GM19193 (cell line): ENCODE data around the gene CCDC134.
A peak's percentile ranks its signal among the peaks of the same experiment; 100 is the strongest.

ENCODE experiments used
- POLR2A ChIP-seq: IDR thresholded peaks from 4 replicates; pipeline ENCODE4 v1.6.1; 2011; ENCODE audit not compliant: insufficient read depth, insufficient read length; ENCODE audit errors: extremely low read depth

Gene CCDC134

DNA sequence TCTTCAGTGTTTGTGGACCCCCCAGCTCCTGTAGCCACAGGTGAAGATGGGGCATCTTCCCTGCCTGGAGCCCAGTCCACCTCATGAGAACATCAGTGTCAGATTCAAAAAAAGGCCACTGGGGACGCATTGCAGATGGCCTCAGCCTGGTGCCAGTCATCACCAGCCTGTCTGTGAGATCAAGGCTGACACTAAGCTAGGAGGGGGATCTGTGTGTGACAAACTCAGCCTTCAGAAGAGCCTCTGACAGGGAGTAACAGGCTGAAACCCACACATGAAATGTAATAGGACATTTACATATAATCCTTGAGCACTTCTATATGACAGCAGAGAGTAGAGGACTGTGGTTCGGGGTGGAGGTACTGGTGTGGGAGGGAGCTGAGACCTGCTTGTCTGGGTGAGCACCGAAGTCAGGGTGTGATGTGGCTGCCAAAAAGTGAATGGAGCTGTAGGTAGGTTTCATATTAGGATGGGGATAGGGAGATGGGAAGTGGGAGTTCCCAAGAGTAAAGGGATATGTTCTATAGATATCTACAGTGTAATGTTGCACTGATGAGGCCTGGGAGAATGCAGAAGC, 20.5 kb upstream of the CCDC134 start:
- no peak for TF ChIP-seq POLR2A

DNA sequence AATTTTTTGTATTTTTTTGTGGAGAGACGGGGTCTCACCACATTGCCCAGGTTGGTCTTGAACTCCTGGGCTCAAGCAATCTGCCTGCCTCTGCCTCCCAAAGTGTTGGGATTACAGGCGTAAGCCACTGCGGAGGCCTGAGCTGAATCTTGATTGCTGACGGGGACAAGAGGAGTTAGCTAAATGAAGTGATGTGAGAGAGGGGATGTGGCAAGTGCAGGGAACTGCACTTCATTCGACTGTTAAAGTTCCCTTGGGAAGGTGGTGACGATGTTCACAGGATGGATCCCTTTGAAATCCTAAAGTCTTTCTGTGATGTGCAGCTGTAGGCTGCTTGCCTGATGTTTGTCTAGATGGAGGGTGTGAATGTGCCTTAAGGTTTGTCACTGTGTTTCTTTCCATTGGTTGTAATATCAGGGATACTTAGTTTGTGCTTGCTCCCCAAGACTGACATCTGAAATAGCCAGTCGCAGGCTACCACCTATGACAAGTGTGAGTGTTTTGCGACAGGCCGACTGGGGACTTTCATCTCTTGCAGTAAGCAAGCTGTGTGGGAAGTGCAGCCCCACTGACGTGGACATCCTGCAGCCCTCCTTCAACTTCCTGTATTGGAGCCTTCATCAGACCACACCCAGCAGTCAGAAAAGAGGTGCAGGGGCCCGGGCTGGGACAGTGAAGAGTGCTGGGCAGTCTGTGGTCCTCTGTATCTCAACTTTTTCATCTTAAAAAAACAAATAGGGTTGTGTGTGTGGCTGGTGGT, 19.6 kb upstream of the CCDC134 start:
- TF ChIP-seq POLR2A: peak; percentile 86

DNA sequence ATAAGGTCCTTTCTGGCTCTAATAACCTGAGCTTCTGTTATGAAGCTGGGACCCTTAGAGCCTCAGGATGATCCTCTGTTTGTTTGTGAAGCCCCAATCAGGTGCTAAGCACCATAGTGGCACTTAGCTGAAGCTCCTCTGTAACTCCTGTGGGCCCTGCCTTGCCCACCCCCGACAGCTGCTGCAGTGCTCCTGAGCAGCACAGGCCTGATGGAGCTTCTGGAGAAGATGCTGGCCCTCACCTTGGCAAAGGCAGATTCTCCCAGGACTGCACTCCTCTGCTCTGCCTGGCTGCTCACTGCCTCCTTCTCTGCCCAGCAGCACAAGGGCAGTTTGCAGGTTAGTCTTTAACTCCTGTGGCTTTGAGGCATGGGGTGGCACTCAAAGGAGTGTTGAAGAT, 19.0 kb upstream of the CCDC134 start:
- no peak for TF ChIP-seq POLR2A

DNA sequence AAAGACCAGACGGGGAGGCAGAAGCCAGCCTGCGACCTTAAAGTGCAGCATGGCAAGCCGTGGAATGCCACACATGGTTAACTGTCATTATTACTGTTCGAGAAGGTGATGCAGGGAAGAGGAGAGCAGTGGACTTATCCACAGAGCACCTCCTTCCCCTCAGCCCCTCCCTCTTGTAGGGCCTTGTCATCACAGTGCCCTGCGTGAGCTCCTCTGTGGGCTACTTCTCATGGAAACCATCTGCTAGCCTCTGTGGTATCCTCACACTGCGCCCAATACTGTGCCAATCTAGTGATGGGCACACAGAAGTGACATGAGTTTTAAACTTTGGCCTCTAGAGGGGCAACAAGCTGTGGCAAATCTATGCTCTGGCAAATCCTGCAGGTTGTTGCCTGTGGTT, 18.2 kb upstream of the CCDC134 start:
- no peak for TF ChIP-seq POLR2A

DNA sequence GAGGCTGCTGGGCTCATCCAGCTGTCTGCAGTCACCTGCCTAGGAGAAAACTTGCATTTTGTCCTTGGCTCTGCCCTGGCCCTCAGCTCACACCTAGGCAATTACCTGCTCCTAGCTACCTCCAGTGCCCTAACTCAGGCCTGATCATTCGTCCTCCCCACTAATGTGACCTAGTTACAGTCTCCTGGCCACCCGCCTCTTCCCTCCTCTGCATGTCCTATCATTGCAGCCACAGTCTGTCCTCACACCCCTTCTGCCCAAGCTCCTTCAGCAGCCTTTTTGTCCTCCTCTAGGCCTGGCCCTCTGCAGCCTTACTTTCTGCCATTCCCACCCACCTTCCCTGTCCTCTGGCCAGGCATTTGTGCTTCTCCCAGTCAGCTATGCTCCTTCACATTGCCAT, 17.7 kb upstream of the CCDC134 start:
- no peak for TF ChIP-seq POLR2A

DNA sequence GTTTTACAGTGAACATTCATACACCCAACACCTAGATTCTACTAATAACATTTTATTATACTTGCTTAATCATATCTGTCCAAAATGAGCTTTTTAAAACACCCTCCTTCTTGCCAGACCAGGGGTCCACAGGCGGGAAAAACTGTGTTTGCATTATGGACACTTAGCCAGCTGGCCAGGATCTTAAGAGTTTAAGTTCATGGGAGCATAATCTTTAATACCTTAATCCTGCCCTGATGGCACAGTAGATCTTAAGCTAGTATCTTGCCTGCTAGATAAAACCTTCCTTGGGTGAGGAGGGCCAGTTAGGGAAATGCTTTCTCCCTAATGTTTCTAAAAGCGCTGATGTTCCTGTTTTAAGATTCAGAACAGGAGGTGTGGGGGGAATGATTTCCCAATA, 13.1 kb upstream of the CCDC134 start:
- TF ChIP-seq POLR2A: no peak

DNA sequence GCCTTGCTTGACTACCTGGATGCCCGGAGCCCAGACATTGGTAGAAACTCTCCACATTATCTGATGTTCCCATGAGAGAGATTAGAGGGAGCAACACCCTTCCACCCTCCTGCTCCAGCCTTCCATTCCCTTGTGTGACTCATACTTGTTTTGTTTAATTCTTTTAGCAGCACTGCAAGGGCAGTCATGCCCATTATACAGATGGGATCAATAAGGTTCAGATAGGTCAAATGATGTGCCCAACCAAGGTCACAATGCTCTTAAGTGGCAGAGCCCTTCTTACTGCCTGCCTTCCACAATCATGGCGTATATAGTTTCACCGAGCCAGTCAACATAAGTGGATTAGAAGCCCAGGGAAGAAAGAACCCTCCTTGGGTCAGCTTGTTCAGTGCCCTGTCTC, 6.6 kb upstream of the CCDC134 start:
- TF ChIP-seq POLR2A: no peak

DNA sequence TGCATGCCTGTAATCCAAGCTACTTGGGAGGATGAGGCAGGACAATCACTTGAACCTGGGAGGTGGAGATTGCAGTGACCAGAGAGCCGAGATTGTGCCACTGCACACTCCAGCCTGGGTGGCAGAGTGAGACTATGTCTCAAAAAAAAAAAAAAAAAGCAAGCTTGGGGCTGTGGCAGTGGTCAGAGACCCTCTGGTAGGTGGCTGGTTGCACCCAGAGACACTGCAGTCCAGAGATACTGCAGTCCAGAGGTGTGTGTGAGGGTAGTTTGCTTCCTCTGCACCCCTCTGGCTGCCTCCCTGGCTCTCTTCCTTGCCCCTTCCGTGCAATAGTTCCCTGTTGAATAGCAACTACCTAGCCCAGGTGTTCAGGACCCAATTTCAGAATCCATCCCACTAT, 1.7 kb upstream of the CCDC134 start:
- TF ChIP-seq POLR2A: no peak

DNA sequence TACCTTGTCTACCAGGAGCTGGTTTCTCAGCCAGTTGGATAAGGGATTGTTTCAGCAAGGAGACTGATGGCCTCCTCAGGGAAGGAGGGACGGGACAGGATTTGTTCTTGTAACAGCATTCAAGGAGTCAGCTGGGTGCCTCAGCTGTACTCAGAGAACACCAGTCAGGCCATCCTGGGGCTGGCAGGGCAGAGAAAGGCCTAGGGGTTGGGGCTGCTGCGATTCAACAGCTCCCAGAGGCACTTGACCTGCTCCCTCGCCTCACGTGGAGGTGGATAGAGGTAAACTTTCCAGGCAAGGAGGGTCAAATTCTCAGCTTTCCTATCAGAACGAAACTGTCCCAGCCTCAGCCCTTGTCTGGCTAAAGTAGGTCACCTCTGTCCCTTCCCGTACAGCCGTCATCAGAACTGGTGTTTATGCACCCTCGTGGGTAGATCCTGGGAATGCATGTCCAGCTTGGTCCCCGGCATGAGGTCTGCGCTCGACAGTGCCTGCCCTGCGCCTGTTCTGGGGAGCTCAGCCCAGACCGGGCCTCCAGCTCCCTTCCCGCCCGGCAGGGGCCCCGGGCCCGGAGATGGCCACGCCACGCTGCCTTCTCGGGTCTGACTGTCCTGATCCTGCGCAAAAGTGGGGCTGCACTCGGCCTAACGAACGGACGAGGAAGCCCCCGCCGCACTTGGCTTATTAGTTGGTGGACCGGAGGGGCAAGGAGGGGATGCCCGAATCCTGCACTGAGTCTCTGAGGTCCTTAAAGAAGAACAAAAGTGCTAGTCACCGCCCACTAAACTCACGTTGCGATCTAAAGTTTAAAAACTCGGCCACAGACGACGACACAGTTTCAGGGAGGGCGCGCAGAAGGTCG, 762 bp upstream of the CCDC134 start:
- TF ChIP-seq POLR2A: no peak

DNA sequence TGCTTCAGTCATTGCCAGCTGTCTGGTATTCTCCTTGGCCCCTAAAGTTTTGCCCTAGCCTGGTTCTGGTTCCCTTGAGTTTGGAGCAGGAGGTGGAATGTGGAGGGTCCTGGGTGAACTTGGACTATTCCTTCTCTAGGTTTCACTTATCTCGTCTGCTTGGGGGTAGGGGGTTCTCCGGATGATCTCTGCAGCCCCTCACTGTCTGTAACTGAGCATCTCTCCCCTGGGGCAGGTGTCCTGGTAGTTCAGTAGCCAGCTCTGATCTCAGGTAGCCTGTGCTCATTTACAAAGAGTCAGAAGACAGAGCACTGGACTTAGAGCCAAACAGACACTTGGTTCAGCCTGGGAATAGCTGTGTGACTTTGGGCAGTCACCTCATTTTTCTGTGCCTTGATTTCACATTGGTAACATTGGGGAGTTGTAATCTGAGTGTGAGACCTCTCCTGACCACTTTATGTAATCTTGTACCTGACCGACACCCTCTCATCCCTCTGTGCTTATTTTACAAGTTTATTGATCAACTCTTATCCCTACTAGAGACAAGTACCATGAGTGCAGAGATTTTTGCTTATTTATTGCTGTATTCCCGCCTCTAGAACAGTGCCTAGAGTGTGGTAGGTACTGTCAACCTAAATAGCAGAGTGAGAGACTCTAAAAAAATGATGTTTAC, 804 bp downstream of the CCDC134 start:
- no peak for TF ChIP-seq POLR2A

DNA sequence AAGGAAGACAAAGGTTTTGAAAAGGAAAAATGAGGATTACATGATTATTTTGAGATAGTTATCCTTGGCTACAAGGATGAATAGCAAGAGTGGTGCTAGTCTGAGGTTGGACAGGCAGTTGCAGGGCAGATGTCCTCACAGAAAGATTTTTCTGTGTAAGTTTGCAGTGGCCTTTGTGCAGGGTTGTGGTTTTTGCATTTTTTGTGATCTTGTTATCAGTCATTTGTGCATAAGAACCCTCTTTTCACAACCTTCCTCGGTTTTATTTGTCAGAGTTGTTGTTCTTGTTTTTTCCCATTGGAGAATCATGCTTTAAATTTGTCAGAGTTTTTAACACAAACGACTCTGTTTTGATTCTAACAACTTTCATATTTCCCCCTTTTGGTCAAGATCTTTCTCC, 1.4 kb downstream of the CCDC134 start:
- TF ChIP-seq POLR2A: no peak

DNA sequence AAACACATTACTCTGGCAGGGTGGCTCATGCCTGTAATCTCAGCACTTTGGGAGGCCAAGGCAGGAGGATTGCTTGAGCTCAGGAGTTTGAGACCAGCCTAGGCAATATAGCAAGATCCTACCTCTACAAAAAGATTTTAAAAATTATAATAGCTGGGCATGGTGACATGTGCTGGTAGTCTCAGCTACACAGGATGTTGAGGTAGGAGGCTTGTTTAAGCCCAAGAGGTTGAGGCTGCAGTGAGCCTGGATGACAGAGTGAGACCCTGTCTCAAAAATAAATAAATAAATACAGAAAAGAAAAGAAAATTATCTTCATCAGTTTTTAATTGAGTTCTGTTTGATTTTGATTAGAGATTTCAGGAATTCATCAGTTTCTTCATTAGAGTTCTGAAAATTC, 5.2 kb downstream of the CCDC134 start:
- no peak for TF ChIP-seq POLR2A

DNA sequence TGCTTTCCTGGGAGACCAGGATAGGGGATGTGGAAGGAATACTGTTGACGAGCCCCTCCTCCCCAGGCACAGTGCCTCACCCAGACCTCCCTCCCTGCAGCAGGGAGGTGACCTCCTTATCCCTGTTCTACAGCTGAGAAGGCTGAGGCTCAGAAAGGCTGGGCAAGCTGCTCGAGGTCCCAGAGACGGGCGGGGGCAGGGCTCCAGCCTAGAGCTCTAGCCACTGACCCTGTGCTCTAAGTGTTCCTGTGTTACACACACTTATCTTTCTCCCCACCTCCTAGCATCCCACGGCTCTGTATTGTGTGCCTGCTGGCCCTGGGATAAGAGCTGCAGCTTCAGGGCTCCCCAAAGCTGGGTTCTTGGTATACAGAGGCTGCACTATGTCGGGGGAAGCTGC, 7.9 kb downstream of the CCDC134 start:
- TF ChIP-seq POLR2A: no peak

DNA sequence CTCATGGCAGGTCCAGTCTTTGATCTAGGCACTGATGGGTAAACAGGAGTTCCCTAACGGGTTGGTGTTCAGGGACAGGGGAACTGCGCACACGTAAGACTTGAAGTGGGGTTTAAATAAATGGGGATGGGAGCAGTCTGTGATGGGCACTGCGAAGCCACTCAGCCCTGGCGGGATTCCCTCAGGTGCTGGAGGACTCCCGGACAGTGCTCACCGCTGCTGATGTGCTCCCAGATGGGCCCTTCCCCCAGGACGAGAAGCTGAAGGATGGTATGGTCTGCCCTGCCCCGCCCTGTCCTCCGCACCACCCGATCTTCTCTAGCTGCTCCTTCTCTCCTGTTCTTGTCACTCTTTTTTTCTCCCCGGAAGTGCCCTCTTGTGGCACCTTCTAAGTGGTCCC, 9.5 kb downstream of the CCDC134 start:
- TF ChIP-seq POLR2A: no peak
